Activated CD4-positive, alpha-beta T cell treated with anti-CD3 and anti-CD28 coated beads for 1 hour (primary cell): ENCODE measurements around the gene ITGAD.

Experiments
- DNase-seq: peaks from one replicate; pipeline ENCODE4 v3.0.0-alpha.2; 2020

Gene ITGAD

GRCh38 chr16:31393056-31393455 is at the start of gene ITGAD:
Gene ITGAD (plus strand): TSS chr16:31393335. CDS start chr16:31393361, 26 bp downstream.
- DNase-seq = no peak

GRCh38 chr16:31344712-31345111 is 48.4 kb upstream of the ITGAD start:
- no peak for DNase-seq

GRCh38 chr16:31347445-31347844 is 45.7 kb upstream of the ITGAD start:
- DNase-seq = no peak

GRCh38 chr16:31348579-31348978 is 44.6 kb upstream of the ITGAD start:
- no peak for DNase-seq

GRCh38 chr16:31350275-31351005 is 42.7 kb upstream of the ITGAD start:
- DNase-seq = no peak

GRCh38 chr16:31351246-31351941 is 41.7 kb upstream of the ITGAD start:
- DNase-seq = no peak

GRCh38 chr16:31351942-31352325 is 41.2 kb upstream of the ITGAD start:
- no peak for DNase-seq

GRCh38 chr16:31352376-31353115 is 40.6 kb upstream of the ITGAD start:
- DNase-seq = no peak

GRCh38 chr16:31354394-31355291 is 38.5 kb upstream of the ITGAD start, which contains the start of gene ITGAX:
Gene ITGAX (plus strand): TSS chr16:31355176. CDS start chr16:31355255, 79 bp downstream.
- DNase-seq = no peak

GRCh38 chr16:31355431-31356100 is 37.6 kb upstream of the ITGAD start:
- no peak for DNase-seq

- DNase-seq = no peak
These were observed 36.4 kb upstream of the ITGAD start for GRCh38 chr16:31356566-31357323.

- no peak for DNase-seq
These were observed 35.6 kb upstream of the ITGAD start for GRCh38 chr16:31357324-31358109.

- DNase-seq = no peak
These were observed 32.9 kb upstream of the ITGAD start for GRCh38 chr16:31360251-31360650.

GRCh38 chr16:31361201-31362110 is 31.7 kb upstream of the ITGAD start:
- DNase-seq = no peak

GRCh38 chr16:31362476-31363405 is 30.4 kb upstream of the ITGAD start:
- no peak for DNase-seq

GRCh38 chr16:31363721-31364120 is 29.4 kb upstream of the ITGAD start:
- DNase-seq = no peak

GRCh38 chr16:31364421-31364820 is 28.7 kb upstream of the ITGAD start:
- no peak for DNase-seq
